K562 (cell line): ENCODE data around the gene ZNHIT2. TPM values are rescaled to one million over a fixed set of nuclear protein-coding genes. Genes with fewer than 3 reads are reported as not detected.

ENCODE experiments used
- ATAC-seq: fragments of 200-7000 bp; cut with Tn5 transposase; 3 replicates; pipeline ENCODE4 v1.9.1; 2020; ENCODE audit warnings: moderate library complexity
- BruUV-seq: library from RNA; stranded (reverse); fragments of 400-500 nt; replicated peaks from 2 replicates; lab custom pipeline; 2021; lab: Mats Ljungman, UMichigan
- CTCF ChIA-PET: fragments of 300-600 bp; formaldehyde crosslinking; extraction: SDS; loops from one replicate; lab custom pipeline; 2021; ENCODE audit warnings: low intra/inter-chr PET ratio; lab: Yijun Ruan, JAX
- POLR2A ChIA-PET: fragments of 300-600, 350-650 bp; sonication (Branson Sonifier 250); formaldehyde crosslinking; extraction: SDS; loops from one replicate; lab custom pipeline; 2021; ENCODE audit warnings: antibody characterized with exemption, inconsistent platforms; lab: Yijun Ruan, JAX
- DNase-seq, 4 experiments: peaks; one replicate each; pipeline versions ENCODE4 v3.0.0 to v3.0.0-alpha.2; 2011 to 2018; ENCODE audit warnings: low spot score in 3 of 4, mixed read lengths in 3 of 4; ENCODE audit errors: extremely low read depth in 1 of 4
- FAIRE-seq: peaks from 2 replicates; lab custom pipeline; 2011; peaks lifted over from hg19 to GRCh38; lab: Jason Lieb, UNC
- H2AFZ ChIP-seq: 2 replicates; pipeline ENCODE4 v1.6.0; 2011; ENCODE audit warnings: low read depth, low read length, control low read depth, inconsistent platforms
- H3K27ac ChIP-seq: fragments of 200-600 bp; 3 replicates; pipeline ENCODE4 v1.8.0; 2011; ENCODE audit warnings: low read depth, mild to moderate bottlenecking, control low read depth, inconsistent platforms, low read length, moderate library complexity, mixed read lengths; ENCODE audit errors: extremely low read depth
- H3K27me3 ChIP-seq, 2 experiments: fragments of 300-600 bp in 1 of 2; 2 replicates in 1 of 2; 3 replicates in 1 of 2; pipeline versions ENCODE4 v1.6.0 to v1.8.0; 2011; ENCODE audit warnings: inconsistent platforms in 2 of 2, low read length in 2 of 2, mild to moderate bottlenecking in 1 of 2, mixed read lengths in 1 of 2, moderate library complexity in 1 of 2; ENCODE audit not compliant: control insufficient read depth in 2 of 2, insufficient read depth in 2 of 2
- H3K36me3 ChIP-seq: fragments of 300-600 bp; 3 replicates; pipeline ENCODE4 v1.8.0; 2011; ENCODE audit warnings: mild to moderate bottlenecking, low read length, inconsistent platforms; ENCODE audit not compliant: control insufficient read depth, insufficient read depth
- H3K4me1 ChIP-seq, 2 experiments: fragments of 200-600 bp in 1 of 2; replicated peaks in 1 of 2; 2 replicates in 1 of 2; 3 replicates in 1 of 2; pipeline versions ENCODE4 v1.5.1 to v1.8.0; 2011; ENCODE audit warnings: inconsistent platforms in 2 of 2, low read length in 2 of 2, mild to moderate bottlenecking in 1 of 2, mixed read lengths in 1 of 2, moderate library complexity in 1 of 2; ENCODE audit not compliant: control insufficient read depth in 2 of 2, insufficient read depth in 2 of 2
- H3K4me2 ChIP-seq: 2 replicates; pipeline ENCODE4 v1.6.1; 2011; ENCODE audit warnings: low read length, control low read depth, inconsistent platforms, mixed read lengths; ENCODE audit not compliant: insufficient read depth
- H3K4me3 ChIP-seq: fragments of 200-600 bp; sonication (generic), shearing (Covaris generic); 2 replicates; pipeline ENCODE4 v1.5.1; 2016; ENCODE audit warnings: control low read depth, inconsistent platforms
- H3K79me2 ChIP-seq: fragments of 200-600 bp; 3 replicates; pipeline ENCODE4 v1.8.0; 2011; ENCODE audit warnings: low read length, inconsistent platforms; ENCODE audit not compliant: control insufficient read depth, insufficient read depth
- H3K9ac ChIP-seq, 2 experiments: 2 replicates each; pipeline versions ENCODE4 v1.6.0 to v1.6.1; 2011; ENCODE audit warnings: low read depth in 2 of 2, low read length in 2 of 2, control low read depth in 1 of 2, inconsistent platforms in 1 of 2, mild to moderate bottlenecking in 1 of 2, mixed read lengths in 1 of 2; ENCODE audit not compliant: insufficient read depth in 1 of 2
- H3K9me1 ChIP-seq: one replicate; pipeline ENCODE4 v1.6.0; 2011; ENCODE audit warnings: inconsistent platforms, mild to moderate bottlenecking, low read length, moderate library complexity; ENCODE audit not compliant: control insufficient read depth, insufficient read depth
- H3K9me3 ChIP-seq: replicated peaks from 2 replicates; pipeline ENCODE4 v1.5.1; 2011; ENCODE audit warnings: low read depth, low read length, inconsistent platforms; ENCODE audit not compliant: control insufficient read depth, insufficient read depth
- H4K20me1 ChIP-seq: replicated peaks from 2 replicates; pipeline ENCODE4 v1.6.1; 2011; ENCODE audit warnings: low read length, inconsistent platforms, mixed read lengths; ENCODE audit not compliant: control insufficient read depth, insufficient read depth
- CEBPB ChIP-seq: fragments of 450-650 bp; IDR thresholded peaks from 2 replicates; pipeline ENCODE4 v1.6.1; 2016; ENCODE audit warnings: missing genetic modification characterization, missing compliant biosample characterization
- HDAC8 ChIP-seq: fragments of 450-650 bp; IDR thresholded peaks from 2 replicates; pipeline ENCODE4 v1.6.1; 2016; ENCODE audit warnings: mild to moderate bottlenecking, missing genetic modification characterization, moderate library complexity, missing compliant biosample characterization
- WGBS: fragments of 100-300 bp; shearing (Covaris generic); methylation state at CpG from one replicate; pipeline ENCODE4 v1.1.6; 2016; ENCODE audit warnings: low coverage, mixed read lengths; ENCODE audit not compliant: insufficient coverage; ENCODE audit errors: missing lambda C conversion rate; 5-methylcytosine and 5-hydroxymethylcytosine counted together
- in situ Hi-C: fragments of 300-500 bp; cut with MboI; formaldehyde crosslinking; loops from 4 replicates; pipeline ENCODE4 v1.15.0; 2018; ENCODE audit warnings: inconsistent platforms, mixed read lengths
- intact Hi-C: fragments of 100-400 bp; cut with micrococcal nuclease; formaldehyde crosslinking; loops from 2 replicates; pipeline ENCODE4 v1.14.2; 2022
- polyA plus RNA-seq, 8 experiments: library from polyadenylated mRNA; depleted of rRNA in 4 of 8; stranded (reverse) in 5 of 8; unstranded in 3 of 8; fragments of >200 nt; fragmentation: Nextera tagmentation in 2 of 8; fragmentation: Illumina TruSeq in 1 of 8; extraction: Ambion mirVana in 2 of 8; extraction: Trizol in 1 of 8; gene quantifications; 2 replicates each; pipeline versions ENCODE4 v1.2.1 to v1.2.3, GENCODE V29; 2011 to 2014; ENCODE audit warnings: inconsistent platforms in 1 of 8, missing spikeins in 1 of 8
- total RNA-seq, 7 experiments: library from RNA; depleted of rRNA in 6 of 7; stranded (reverse); fragments of >200 nt in 6 of 7; fragmentation: Illumina TruSeq in 2 of 7; extraction: Trizol in 2 of 7; gene quantifications; 2 replicates each; pipeline versions ENCODE4 v1.2.1 to v1.2.3, GENCODE V29; 2011 to 2021; ENCODE audit warnings: low replicate concordance in 1 of 7
- TF ChIP-seq, protein P1 (sequence below): fragments of 450-650 bp; formaldehyde crosslinking; IDR thresholded peaks from 2 replicates; pipeline ENCODE4 v1.4.0; 2020; ENCODE audit warnings: mild to moderate bottlenecking, mixed read lengths
- TF ChIP-seq, protein P2 (sequence below): IDR thresholded peaks from 2 replicates; pipeline ENCODE4 v1.6.1; 2011; ENCODE audit not compliant: insufficient read length; ENCODE audit errors: extremely low read depth

ZNHIT2 gene
- total and polyA plus RNA-seq, 9 of the 15 experiments (the other 6 are each of a cell fraction or from before 2014, with no cell fraction given) = 0.08 to 39.0 (median 2.5) TPM

DNA sequence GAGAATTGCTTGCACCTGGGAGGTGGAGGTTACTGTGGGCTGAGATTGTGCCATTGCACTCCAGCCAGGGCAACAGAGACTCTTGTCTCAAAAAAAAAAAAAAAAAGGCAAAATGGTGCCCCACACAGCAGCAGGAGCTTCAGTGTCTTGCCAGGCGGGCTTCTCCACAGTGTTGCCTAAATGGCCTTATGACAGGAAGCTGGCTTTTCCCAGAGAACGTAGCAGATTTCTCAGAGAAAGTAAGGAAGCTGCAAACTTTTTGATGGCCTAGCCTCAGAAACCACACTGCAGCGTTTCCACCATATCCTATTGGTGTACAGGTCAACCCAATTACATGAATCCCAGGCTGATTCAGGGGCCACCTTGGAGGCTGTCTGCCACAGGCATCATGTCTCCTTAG, 39.8 kb upstream of the ZNHIT2 start (continued):
- TF ChIP-seq HDAC8 (tag) = no peak

DNA sequence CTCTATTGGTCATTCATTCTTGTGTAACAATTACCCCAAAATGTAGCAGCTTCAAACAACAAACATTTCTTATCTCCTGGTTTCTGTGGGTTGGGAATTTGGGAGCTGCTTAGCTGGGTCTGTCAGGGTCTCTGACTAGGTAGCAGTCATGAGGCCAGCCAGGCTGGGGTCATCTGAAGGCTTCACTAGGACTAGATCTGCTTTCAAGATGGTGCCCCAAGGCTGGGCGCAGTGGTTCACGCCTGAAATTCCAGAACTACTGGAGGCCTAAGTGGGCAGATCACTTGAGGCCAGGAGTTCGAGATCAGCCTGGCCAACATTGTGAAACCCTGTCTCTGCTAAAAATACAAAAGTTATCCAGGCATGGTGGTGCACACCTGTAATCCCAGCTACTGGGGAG, 39.4 kb upstream of the ZNHIT2 start:
- no peak for FAIRE-seq
- Histone ChIP-seq H3K36me3 (no peaks in the 10 kb centered on the region), H3K9me1 (no peaks in the 10 kb centered on the region), H3K27ac (no peak overlapping the region), H3K9me3 (no peaks in the 10 kb centered on the region), H3K9ac (peak overlapping the region in 1 of 2 experiments; percentile 45; a peak in 1 of 4 replicates), H3K4me1 (peaks cover 7 to 10% of the 10 kb centered on the region in 2 experiments; a peak in 4 of 5 replicates), H3K4me3 (no peak overlapping the region), H3K79me2 (no peaks in the 10 kb centered on the region), H2AFZ (no peak overlapping the region), H3K27me3 (no peaks in the 10 kb centered on the region), H4K20me1 (no peaks in the 10 kb centered on the region), H3K4me2 (no peak overlapping the region)
- no TSS peak for BruUV-seq
- no peak for DNase-seq
- in situ Hi-C loops = no loop called here
- intact Hi-C loops = no loop called here
- ChIA-PET POLR2A (interaction anchor here (0.6 to 5.4 kb wide), 4 partner anchors 8 to 153 kb away, joined by 4 to 39 read pairs (median 6); partner anchors contain the start of gene SPDYC), CTCF (interaction anchor here (0.6 kb wide), 1 partner anchor 13 kb away, joined by 3 read pairs; no protein-coding TSS in a partner anchor)
- no peak for ATAC-seq
- TF ChIP-seq, protein P1, sequence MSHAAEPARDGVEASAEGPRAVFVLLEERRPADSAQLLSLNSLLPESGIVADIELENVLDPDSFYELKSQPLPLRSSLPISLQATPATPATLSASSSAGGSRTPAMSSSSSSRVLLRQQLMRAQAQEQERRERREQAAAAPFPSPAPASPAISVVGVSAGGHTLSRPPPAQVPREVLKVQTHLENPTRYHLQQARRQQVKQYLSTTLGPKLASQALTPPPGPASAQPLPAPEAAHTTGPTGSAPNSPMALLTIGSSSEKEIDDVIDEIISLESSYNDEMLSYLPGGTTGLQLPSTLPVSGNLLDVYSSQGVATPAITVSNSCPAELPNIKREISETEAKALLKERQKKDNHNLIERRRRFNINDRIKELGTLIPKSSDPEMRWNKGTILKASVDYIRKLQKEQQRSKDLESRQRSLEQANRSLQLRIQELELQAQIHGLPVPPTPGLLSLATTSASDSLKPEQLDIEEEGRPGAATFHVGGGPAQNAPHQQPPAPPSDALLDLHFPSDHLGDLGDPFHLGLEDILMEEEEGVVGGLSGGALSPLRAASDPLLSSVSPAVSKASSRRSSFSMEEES (CRISPR knock-in tag) = no peak
- TF ChIP-seq, protein P2, sequence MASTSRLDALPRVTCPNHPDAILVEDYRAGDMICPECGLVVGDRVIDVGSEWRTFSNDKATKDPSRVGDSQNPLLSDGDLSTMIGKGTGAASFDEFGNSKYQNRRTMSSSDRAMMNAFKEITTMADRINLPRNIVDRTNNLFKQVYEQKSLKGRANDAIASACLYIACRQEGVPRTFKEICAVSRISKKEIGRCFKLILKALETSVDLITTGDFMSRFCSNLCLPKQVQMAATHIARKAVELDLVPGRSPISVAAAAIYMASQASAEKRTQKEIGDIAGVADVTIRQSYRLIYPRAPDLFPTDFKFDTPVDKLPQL = no peak
- 0 out of 2 replicates have a peak, but pooled peaks have one; percentile 7 for TF ChIP-seq CEBPB (tag)
- 70% methylated on average over 3 of the region's 3 CpGs for WGBS
